Measurements from ENCODE around the gene BCAS1.

- TF ChIP-seq FOXM1 (IDR thresholded peaks at IDR 0.05; ENCODE audit: borderline replicate concordance, low read depth) (no peak), YY1 (IDR thresholded peaks at IDR 0.05; ENCODE audit: low read depth) (peak; percentile 75), CEBPB (IDR thresholded peaks at IDR 0.05) (peak; percentile 79), RAD21 (IDR thresholded peaks at IDR 0.05; ENCODE audit: low read depth) (peak; percentile 94)
These were observed 130.6 kb downstream of the BCAS1 start for GRCh38 chr20:53939572-53940359.
